HepG2 (cell line): ENCODE measurements around the gene CLDN19. TPM values are rescaled to one million over a fixed set of nuclear protein-coding genes. Genes with fewer than 3 reads are reported as not detected.

Experiments
- AGO2 ChIP-seq: fragments of 200-400 bp; formaldehyde crosslinking; optimal IDR thresholded peaks from 2 replicates; pipeline ENCODE3; 2017; ENCODE audit warnings: mild to moderate bottlenecking, low read depth, low read length, moderate library complexity
- ATF7-NPFF ChIP-seq: sonication (generic); formaldehyde crosslinking; IDR thresholded peaks from 2 replicates; pipeline ENCODE4 v1.8.1; 2023; ENCODE audit warnings: mild to moderate bottlenecking, low read depth, missing genetic modification reagents, moderate library complexity
- CREB3 ChIP-seq: sonication (generic); formaldehyde crosslinking; IDR thresholded peaks from 2 replicates; pipeline ENCODE4 v1.5.0; 2020; ENCODE audit warnings: missing genetic modification reagents
- HMGXB3 ChIP-seq: sonication (generic); formaldehyde crosslinking; IDR thresholded peaks from 2 replicates; pipeline ENCODE4 v1.4.0; 2020; ENCODE audit warnings: missing genetic modification reagents, borderline replicate concordance
- KDM3A ChIP-seq: IDR thresholded peaks from 2 replicates; pipeline ENCODE4 v1.6.1; 2018; ENCODE audit warnings: low read depth, missing compliant biosample characterization
- RAD21 ChIP-seq: fragments of 450-650 bp; formaldehyde crosslinking; IDR thresholded peaks from 2 replicates; pipeline ENCODE4 v1.5.0; 2020; ENCODE audit warnings: mild to moderate bottlenecking
- SALL1 ChIP-seq: sonication (generic); formaldehyde crosslinking; IDR thresholded peaks from 2 replicates; pipeline ENCODE4 v1.8.0; 2022; ENCODE audit warnings: mild to moderate bottlenecking, missing genetic modification reagents
- THAP9 ChIP-seq: sonication (generic); formaldehyde crosslinking; IDR thresholded peaks from 2 replicates; pipeline ENCODE4; 2020; ENCODE audit warnings: missing genetic modification reagents, mild to moderate bottlenecking, borderline replicate concordance
- ZHX1 ChIP-seq: sonication (generic); formaldehyde crosslinking; IDR thresholded peaks from 2 replicates; pipeline ENCODE4 v1.8.1; 2022; ENCODE audit warnings: low read depth, mild to moderate bottlenecking, missing genetic modification reagents
- ZNF552 ChIP-seq: sonication (generic); formaldehyde crosslinking; IDR thresholded peaks from 2 replicates; pipeline ENCODE4 v1.9.0; 2022; ENCODE audit warnings: missing genetic modification reagents, mild to moderate bottlenecking, borderline replicate concordance
- ZNF629 ChIP-seq: sonication (generic); formaldehyde crosslinking; conservative IDR thresholded peaks from 2 replicates; pipeline ENCODE4 v1.5.0; 2020; ENCODE audit warnings: missing genetic modification reagents
- ZNF687 ChIP-seq: sonication (generic); formaldehyde crosslinking; IDR thresholded peaks from 2 replicates; pipeline ENCODE4 v1.5.1; 2020; ENCODE audit warnings: mild to moderate bottlenecking, missing genetic modification reagents, moderate library complexity
- ZNF841 ChIP-seq: sonication (generic); formaldehyde crosslinking; IDR thresholded peaks from 2 replicates; pipeline ENCODE4 v1.8.1; 2023; ENCODE audit warnings: missing genetic modification reagents, borderline replicate concordance
- polyA plus RNA-seq, 8 experiments: library from polyadenylated mRNA; depleted of rRNA in 3 of 8; stranded (reverse) in 7 of 8; unstranded in 1 of 8; fragments of >200 nt; fragmentation: Illumina TruSeq in 4 of 8; extraction: Trizol in 4 of 8; gene quantifications; 2 replicates each; pipeline versions ENCODE4 v1.2.1 to v1.2.3, GENCODE V29; 2011 to 2016; ENCODE audit warnings: low read depth in 4 of 8, missing spikeins in 1 of 8, mixed read lengths in 1 of 8; ENCODE audit not compliant: insufficient read depth in 1 of 8
- total RNA-seq, 5 experiments: library from RNA; depleted of rRNA; stranded (reverse); fragments of >200 nt; fragmentation: Illumina TruSeq; extraction: Trizol; gene quantifications; 2 replicates each; pipeline ENCODE4 v1.2.3, GENCODE V29; 2016; ENCODE audit warnings: low read depth in 1 of 5

The CLDN19 gene
- total and polyA plus RNA-seq, 2 of the 13 experiments (the other 11 are each of a cell fraction or from before 2014, with no cell fraction given): 5.0 to 7.6 TPM

- TF ChIP-seq ATF7-NPFF (CRISPR knock-in tag): 0 out of 2 replicates have a peak, but pooled peaks have one; percentile 48
- peak; percentile 13; the same call in 1 of the 2 replicates for TF ChIP-seq SALL1
- TF ChIP-seq CREB3 (CRISPR knock-in tag): no peak
- TF ChIP-seq ZNF629 (CRISPR knock-in tag): peak; percentile 82
- peak; percentile 44 for TF ChIP-seq ZNF687 (CRISPR knock-in tag)
- peak; percentile 27; the same call in 1 of the 2 replicates for TF ChIP-seq ZHX1 (CRISPR knock-in tag)
- peak; percentile 21; the same call in 1 of the 2 replicates for TF ChIP-seq RAD21 (CRISPR knock-in tag)
- TF ChIP-seq AGO2: peak; percentile 10
- no peak for TF ChIP-seq ZNF552 (CRISPR knock-in tag)
- TF ChIP-seq KDM3A (CRISPR knock-in tag): no peak
- no peak for TF ChIP-seq ZNF841 (CRISPR knock-in tag)
- peak; percentile 6; the same call in 1 of the 2 replicates for TF ChIP-seq HMGXB3 (CRISPR knock-in tag)
- TF ChIP-seq THAP9: peak; percentile 59; the same call in 1 of the 2 replicates
Measured at GRCh38 chr1:42767510-42768000, 27.5 kb upstream of the CLDN19 start (continued).
